HCT116 (cell line): ENCODE measurements around the gene EEF1G. TPM values are rescaled to one million over a fixed set of nuclear protein-coding genes. Genes with fewer than 3 reads are reported as not detected.

Source experiments
- ATAC-seq: fragments of 200-7000 bp; cut with Tn5 transposase; 2 replicates; pipeline ENCODE4 v1.9.1; 2020; ENCODE audit warnings: mild to moderate bottlenecking, moderate library complexity
- BruUV-seq: library from RNA; stranded (reverse); fragments of 400-500 nt; replicated peaks from 2 replicates; lab custom pipeline; 2021; lab: Mats Ljungman, UMichigan
- CTCF ChIA-PET: fragments of 300-600 bp; sonication (Branson Sonifier 250); formaldehyde crosslinking; loops from one replicate; lab custom pipeline; 2021; ENCODE audit warnings: antibody characterized with exemption; lab: Charles Lee
- POLR2A ChIA-PET: fragments of 300-600, 350-600 bp; sonication (Branson Sonifier 250); formaldehyde crosslinking; loops from one replicate; lab custom pipeline; 2021; ENCODE audit warnings: antibody characterized with exemption; lab: Charles Lee
- RAD21 ChIA-PET, 2 experiments: fragments of 300-600 bp; sonication (Branson Sonifier 250); formaldehyde crosslinking; loops; one replicate each; lab custom pipeline; 2023; ENCODE audit warnings: low total read pairs in 2 of 2; ENCODE audit not compliant: uncharacterized antibody in 2 of 2, unreplicated experiment in 2 of 2, low non-redundant PET in 1 of 2; lab: Charles Lee
- DNase-seq: peaks from one replicate; pipeline ENCODE4 v3.0.0-alpha.2; 2010; ENCODE audit warnings: low read depth, low spot score
- H2AFZ ChIP-seq: fragments of 200-600 bp; shearing (Covaris generic), sonication (generic); 2 replicates; pipeline ENCODE4 v1.6.1; 2017; ENCODE audit warnings: low read depth, mixed run types, mixed read lengths, antibody characterized with exemption, low read length; ENCODE audit not compliant: poor library complexity, severe bottlenecking
- H3K27ac ChIP-seq: 2 replicates; pipeline ENCODE4 v1.5.1; 2012; ENCODE audit warnings: low read depth, low read length
- H3K27me3 ChIP-seq: fragments of 200-600 bp; sonication (generic); 2 replicates; pipeline ENCODE4 v1.6.1; 2016; ENCODE audit warnings: mixed run types, low read length, mixed read lengths; ENCODE audit not compliant: insufficient read depth
- H3K36me3 ChIP-seq, 2 experiments: fragments of 200-500 bp in 1 of 2; fragments of 200-600 bp in 1 of 2; sonication (Bioruptor generic) in 1 of 2; sonication (generic) in 1 of 2; 2 replicates each; pipeline versions ENCODE4 v1.5.1 to v1.6.1; 2014 to 2016; ENCODE audit warnings: low read length in 2 of 2, inconsistent platforms in 1 of 2, mixed read lengths in 1 of 2, mixed run types in 1 of 2; ENCODE audit not compliant: insufficient read depth in 2 of 2, control insufficient read depth in 1 of 2
- H3K4me1 ChIP-seq, 2 experiments: fragments of 200-600 bp in 1 of 2; sonication (generic) in 1 of 2; 2 replicates each; pipeline versions ENCODE4 v1.5.1 to v1.6.1; 2012 to 2017; ENCODE audit warnings: low read length in 2 of 2, inconsistent platforms in 1 of 2, mild to moderate bottlenecking in 1 of 2, mixed read lengths in 1 of 2, mixed run types in 1 of 2, moderate library complexity in 1 of 2; ENCODE audit not compliant: insufficient read depth in 2 of 2, control insufficient read depth in 1 of 2
- H3K4me2 ChIP-seq: fragments of 200-600 bp; sonication (generic); 2 replicates; pipeline ENCODE4 v1.6.1; 2017; ENCODE audit warnings: mixed run types, low read length, mixed read lengths
- H3K4me3 ChIP-seq, 2 experiments: fragments of 200-600 bp in 1 of 2; sonication (generic) in 1 of 2; replicated peaks in 1 of 2; 2 replicates each; pipeline ENCODE4 v1.5.1; 2011 to 2016; ENCODE audit warnings: low read length in 2 of 2, control low read depth in 1 of 2, low read depth in 1 of 2, mild to moderate bottlenecking in 1 of 2, mixed read lengths in 1 of 2, mixed run types in 1 of 2
- H3K79me2 ChIP-seq: fragments of 200-600 bp; sonication (generic); 2 replicates; pipeline ENCODE4 v1.6.1; 2017; ENCODE audit warnings: mild to moderate bottlenecking, mixed run types, low read length, moderate library complexity, mixed read lengths; ENCODE audit not compliant: insufficient read depth
- H3K9ac ChIP-seq: fragments of 200-600 bp; sonication (generic); 2 replicates; pipeline ENCODE4 v1.6.1; 2016; ENCODE audit warnings: low read length, mixed read lengths
- H3K9me2 ChIP-seq: fragments of 200-600 bp; sonication (generic), shearing (Covaris generic); 2 replicates; pipeline ENCODE4 v1.6.1; 2017; ENCODE audit warnings: mixed run types, mild to moderate bottlenecking, moderate library complexity; ENCODE audit not compliant: insufficient read depth
- H3K9me3 ChIP-seq, 2 experiments: fragments of 200-500 bp in 1 of 2; fragments of 200-600 bp in 1 of 2; sonication (Bioruptor generic) in 1 of 2; sonication (generic) in 1 of 2; 2 replicates each; pipeline ENCODE4 v1.6.1; 2014 to 2017; ENCODE audit warnings: low read length in 2 of 2, mixed read lengths in 2 of 2, inconsistent platforms in 1 of 2, low read depth in 1 of 2, mild to moderate bottlenecking in 1 of 2, mixed run types in 1 of 2, moderate library complexity in 1 of 2; ENCODE audit not compliant: control insufficient read depth in 1 of 2, insufficient read depth in 1 of 2
- H4K20me1 ChIP-seq: fragments of 200-600 bp; sonication (generic), shearing (Covaris generic); 2 replicates; pipeline ENCODE4 v1.6.1; 2017; ENCODE audit warnings: mixed run types, mild to moderate bottlenecking, moderate library complexity; ENCODE audit not compliant: insufficient read depth
- EZH2 ChIP-seq: fragments of 200-600 bp; sonication (generic); IDR thresholded peaks from 2 replicates; pipeline ENCODE4 v1.6.1; 2017; ENCODE audit warnings: antibody characterized with exemption, mixed run types
- EZH2phosphoT487 ChIP-seq: fragments of 200-600 bp; IDR thresholded peaks from 2 replicates; pipeline ENCODE4 v1.6.1; 2018; ENCODE audit warnings: antibody characterized with exemption, borderline replicate concordance
- SRF ChIP-seq: IDR thresholded peaks from 2 replicates; pipeline ENCODE4 v1.6.1; 2012; ENCODE audit warnings: low read depth
- intact Hi-C: fragments of 100-400 bp; cut with micrococcal nuclease; formaldehyde crosslinking; loops from 2 replicates; pipeline ENCODE4 v1.10.0; 2022
- total RNA-seq: library from RNA; stranded (reverse); gene quantifications from one replicate; pipeline ENCODE4 v1.2.1, GENCODE V29; 2021; ENCODE audit not compliant: unreplicated experiment

Gene EEF1G
- total RNA-seq, 1 experiment from 2014 or later: 1,901 TPM

- H2AFZ ChIP-seq: no peak overlapping the region
- intact Hi-C loops: no loop called here
- POLR2A ChIA-PET: interaction anchor here (1.2 to 1.3 kb wide), 2 partner anchors 8 to 28 kb away, joined by 3 to 4 read pairs; no protein-coding TSS in a partner anchor
- no peak for DNase-seq
- no peaks in the 10 kb centered on the region for H3K9me2 ChIP-seq
- no peak overlapping the region for H3K9ac ChIP-seq
- BruUV-seq: no TSS peak
- TF ChIP-seq SRF (no peak), EZH2 (no peak)
- no peak overlapping the region for H3K4me3 ChIP-seq
- H3K27me3 ChIP-seq: no peaks in the 10 kb centered on the region
- H3K9me3 ChIP-seq: no peaks in the 10 kb centered on the region
- ATAC-seq: no peak
- H3K4me1 ChIP-seq: peaks cover 16 to 57% of the 10 kb centered on the region in 2 experiments; a peak in 3 of 4 replicates
- H3K36me3 ChIP-seq: peaks cover 63 to 82% of the 10 kb centered on the region in 2 experiments
- H4K20me1 ChIP-seq: peaks cover 31% of the 10 kb centered on the region; the same call in 1 of the 2 replicates
- peaks cover 99% of the 10 kb centered on the region for H3K79me2 ChIP-seq
- CTCF ChIA-PET: no interaction called here
- H3K27ac ChIP-seq: no peak overlapping the region
- RAD21 ChIA-PET: no interaction called here
- no peak overlapping the region for H3K4me2 ChIP-seq
These were observed 6.6 kb downstream of the EEF1G start for GRCh38 chr11:62567018-62567633.

GRCh38 chr11:62566247-62566646 lies 7.4 kb downstream of the EEF1G start:
- ChIA-PET POLR2A (interaction anchor here (1.0 to 2.0 kb wide), 4 partner anchors 8 to 25 kb away, joined by 3 to 11 read pairs (median 4); partner anchors contain the start of genes AHNAK, EEF1G and TUT1), CTCF (interaction anchor here (0.9 kb wide), 1 partner anchor 142 kb away, joined by 3 read pairs; no protein-coding TSS in a partner anchor), RAD21 (no interaction called here)
- Histone ChIP-seq H3K9me2 (no peaks in the 10 kb centered on the region), H2AFZ (no peak overlapping the region), H3K4me3 (no peak overlapping the region), H3K9ac (no peak overlapping the region), H3K9me3 (no peaks in the 10 kb centered on the region), H3K79me2 (peaks cover 99% of the 10 kb centered on the region), H3K4me1 (peaks cover 24 to 57% of the 10 kb centered on the region in 2 experiments), H4K20me1 (peaks cover 31% of the 10 kb centered on the region; the same call in 1 of the 2 replicates)
- intact Hi-C loops: no loop called here
- no peak for ATAC-seq
- no peak for DNase-seq
- no peak for TF ChIP-seq EZH2phosphoT487
- TF ChIP-seq, all 23 proteins: peak for 0
- Histone ChIP-seq H3K27me3 (no peaks in the 10 kb centered on the region), H3K36me3 (peaks cover 56 to 79% of the 10 kb centered on the region in 2 experiments), H3K4me2 (no peak overlapping the region), H3K27ac (0 out of 2 replicates have a peak overlapping the region, but pooled peaks have one; percentile 22)
- BruUV-seq: no TSS peak
